ENCODE data around the gene MYO18A.

Gene MYO18A

GRCh38 chr17:29112771-29113295 is 67.4 kb downstream of the MYO18A start:
- TF ChIP-seq ZFX (IDR thresholded peaks at IDR 0.05) = no peak
- no peak for TF ChIP-seq CTCF (conservative IDR thresholded peaks at IDR 0.05)
- H3K27ac ChIP-seq = peak overlapping the region; percentile 24; the same call in 1 of the 2 replicates

- TF ChIP-seq CTCF (conservative IDR thresholded peaks at IDR 0.05) (peak; percentile 99), ZFX (IDR thresholded peaks at IDR 0.05) (no peak)
- peak overlapping the region; percentile 24 for H3K27ac ChIP-seq
Observed at GRCh38 chr17:29111816-29112499, 68.2 kb downstream of the MYO18A start.

- no peak overlapping the region for H3K27ac ChIP-seq
- TF ChIP-seq ZFX (IDR thresholded peaks at IDR 0.05) = no peak
- TF ChIP-seq CTCF (conservative IDR thresholded peaks at IDR 0.05) = no peak
Observed at GRCh38 chr17:29110372-29110757, 69.8 kb downstream of the MYO18A start.

- no peak overlapping the region for H3K27ac ChIP-seq
Observed at GRCh38 chr17:29109477-29110371, 70.5 kb downstream of the MYO18A start.

GRCh38 chr17:29108823-29109476 is 71.2 kb downstream of the MYO18A start:
- H3K27ac ChIP-seq = no peak overlapping the region; the same call in 1 of the 2 replicates
- TF ChIP-seq ZFX (IDR thresholded peaks at IDR 0.05) (no peak), CTCF (conservative IDR thresholded peaks at IDR 0.05) (no peak)

More at GRCh38 chr17:29109477-29110371, 70.5 kb downstream of the MYO18A start:
- TF ChIP-seq CTCF (conservative IDR thresholded peaks at IDR 0.05) (no peak), ZFX (IDR thresholded peaks at IDR 0.05) (no peak)

GRCh38 chr17:29107933-29108822 is 72.0 kb downstream of the MYO18A start:
- H3K27ac ChIP-seq = peak overlapping the region; percentile 42
- TF ChIP-seq CTCF (conservative IDR thresholded peaks at IDR 0.05) (no peak), ZFX (IDR thresholded peaks at IDR 0.05) (no peak)

All from C4-2B (cell line).